Left ventricle myocardium superior (tissue), 1 donor: ENCODE measurements around the gene CNNM2. TPM values are rescaled to one million over a fixed set of nuclear protein-coding genes. Genes with fewer than 3 reads are reported as not detected.
"Not testable (repeated sequence)": the region's sequence is repeated elsewhere in the genome, so short reads cannot be mapped to it uniquely, and the experiment has no call there.

Experiments
- ATAC-seq: fragments of 200-7000 bp; cut with Tn5 transposase; one replicate; pipeline ENCODE4 v1.9.1; 2020; ENCODE audit warnings: mild to moderate bottlenecking, moderate library complexity
- DNase-seq: peaks from one replicate; pipeline ENCODE4 v3.0.0-alpha.2; 2020
- intact Hi-C: fragments of 100-400 bp; cut with micrococcal nuclease; formaldehyde crosslinking; loops from one replicate; pipeline ENCODE4 v1.11.0; 2022
- total RNA-seq: library from RNA; stranded (reverse); fragmentation: NEBNext Ultra II Directional; extraction: Animal tissue kit (Norgen Biotek cat#: 25700); gene quantifications from one replicate; pipeline ENCODE4 v1.2.1, GENCODE V29; 2021
- donor health status: DM: no; HTN: yes; CAD: no; lungs with severe emphysema.

The CNNM2 gene
- total RNA-seq, 1 donor from 2014 or later: 4.2 TPM

DNA sequence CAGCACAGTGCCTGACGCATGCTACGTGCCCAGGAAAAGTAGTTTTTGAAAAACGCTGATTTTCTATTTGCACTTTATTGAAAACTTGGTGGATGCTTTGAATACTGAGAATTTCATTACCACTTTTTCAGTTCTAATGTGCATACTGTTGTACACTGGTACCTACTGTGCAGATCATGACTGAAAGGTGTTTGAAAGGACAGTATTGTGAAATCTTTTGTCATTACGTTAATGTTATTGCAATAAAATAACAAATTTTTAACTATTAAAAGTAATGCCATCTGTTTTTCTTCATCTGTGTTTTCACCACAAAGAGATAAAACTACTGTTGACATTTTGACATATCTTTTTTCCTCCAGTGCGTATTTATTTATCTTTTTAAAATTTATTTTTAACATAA, 42.1 kb downstream of the CNNM2 start:
- ATAC-seq: no peak
- intact Hi-C loops: no loop called here
- DNase-seq: no peak

- ATAC-seq (no peak), DNase-seq (no peak)
- intact Hi-C loops: no loop called here
Observed at GRCh38 chr10:102962267-102962666, 44.2 kb downstream of the CNNM2 start.

GRCh38 chr10:102962951-102963755, 45.1 kb downstream of the CNNM2 start:
- DNase-seq (no peak), ATAC-seq (no peak)
- intact Hi-C loops: no loop called here

- intact Hi-C loops: no loop called here
- no peak for ATAC-seq
- no peak for DNase-seq
Observed at GRCh38 chr10:102963756-102964025, 45.6 kb downstream of the CNNM2 start.

DNA sequence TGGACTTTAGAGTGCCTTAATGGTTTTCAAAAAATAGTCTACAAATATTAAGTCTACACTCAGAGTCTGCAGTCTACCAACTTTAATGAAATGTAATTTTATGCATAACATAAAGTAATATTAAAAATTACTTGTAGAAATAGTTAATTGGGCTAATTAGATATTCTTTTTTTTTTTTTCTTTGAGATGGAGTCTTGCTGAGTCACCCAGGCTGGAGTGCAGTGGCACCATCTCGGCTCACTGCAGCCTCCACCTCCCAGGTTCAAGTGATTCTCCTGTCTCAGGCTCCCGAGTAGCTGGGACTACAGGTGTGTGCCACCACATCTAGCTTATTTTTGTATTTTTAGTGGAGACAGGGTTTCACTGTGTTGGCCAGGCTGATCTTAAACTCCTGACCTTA, 46.0 kb downstream of the CNNM2 start:
- DNase-seq, intact Hi-C loops, ATAC-seq: not testable (repeated sequence)

DNA sequence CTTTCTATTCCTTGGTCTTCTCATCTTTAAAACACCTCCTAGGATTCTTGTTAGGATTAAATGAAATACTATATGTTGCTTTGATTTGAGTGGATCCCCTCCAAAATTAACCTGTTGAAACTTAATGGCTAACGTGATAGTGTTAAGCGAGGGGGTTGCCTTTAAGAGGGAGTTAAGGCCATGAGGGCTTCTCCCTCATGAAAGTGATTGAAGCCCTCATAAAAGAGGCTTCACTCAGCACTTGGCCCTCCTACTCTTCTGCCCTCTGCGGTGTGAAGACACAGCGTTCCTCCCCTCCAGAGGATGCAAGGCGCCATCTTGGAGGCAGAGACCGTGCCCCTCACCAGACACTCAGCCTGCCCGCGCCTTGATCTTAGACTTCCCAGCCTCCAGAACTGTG, 46.6 kb downstream of the CNNM2 start:
- ATAC-seq (no peak), DNase-seq (no peak)
- intact Hi-C loops: no loop called here

- no peak for DNase-seq
- intact Hi-C loops: no loop called here
- ATAC-seq: no peak
Observed at GRCh38 chr10:102965311-102965851, 47.3 kb downstream of the CNNM2 start.

DNA sequence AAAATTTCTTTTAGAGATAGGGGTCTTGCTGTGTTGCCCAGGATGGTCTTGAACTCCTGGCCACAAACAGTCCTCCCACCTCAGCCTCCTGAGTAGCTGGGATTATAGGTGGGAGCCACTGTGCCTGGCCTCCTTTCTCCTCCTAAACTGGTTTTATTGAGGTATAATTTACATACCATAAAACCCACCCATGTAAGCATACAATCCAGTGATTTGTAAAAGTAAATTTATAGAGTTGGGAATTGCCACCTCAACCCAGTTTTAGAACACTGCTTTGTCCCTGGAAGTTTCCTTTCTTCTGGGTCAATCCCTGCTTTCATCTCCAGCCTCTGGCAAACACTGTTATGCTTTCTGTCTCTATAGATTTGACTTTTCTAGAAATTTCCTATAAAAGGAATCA, 49.0 kb downstream of the CNNM2 start:
- intact Hi-C loops: no loop called here
- no peak for ATAC-seq
- DNase-seq: no peak

DNA sequence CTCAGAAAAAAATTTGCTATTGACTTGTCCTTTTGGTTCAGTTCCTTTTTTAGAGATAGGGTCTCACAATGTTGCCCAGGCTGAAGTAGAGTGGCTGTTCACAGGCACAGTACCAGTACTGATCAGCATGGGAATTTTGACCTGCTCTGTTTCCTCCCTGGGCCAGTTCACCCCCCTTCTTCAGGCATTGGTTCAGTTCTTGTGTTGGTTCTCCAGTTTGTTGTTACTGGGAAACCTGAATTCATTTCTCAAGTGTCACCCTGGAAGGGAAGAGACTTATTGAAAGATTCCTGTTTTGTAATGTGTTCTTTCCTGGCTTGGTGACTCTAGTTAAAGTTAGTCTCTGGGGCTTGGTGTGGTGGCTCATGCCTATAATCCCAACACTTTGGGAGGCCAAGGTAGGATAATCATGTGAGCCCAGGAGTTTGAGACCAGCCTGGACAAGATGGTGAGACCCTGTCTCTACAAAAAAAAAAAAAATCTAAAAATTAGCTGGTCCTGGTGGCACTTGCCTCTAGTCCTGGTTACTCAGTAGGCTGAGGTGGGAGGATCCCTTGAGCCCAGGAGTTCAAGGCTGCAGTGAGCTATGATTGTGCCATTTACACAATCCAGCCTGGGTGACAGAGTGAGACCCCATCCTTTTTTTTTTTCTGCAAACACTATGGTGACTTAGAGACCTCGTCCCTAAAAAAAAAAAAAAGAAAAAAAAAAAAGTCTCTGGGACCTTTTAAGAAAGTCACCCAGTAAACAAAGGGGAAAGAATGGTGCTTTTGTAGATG, 52.7 kb downstream of the CNNM2 start:
- DNase-seq: no peak
- ATAC-seq: no peak
- intact Hi-C loops: no loop called here

- no peak for ATAC-seq
- intact Hi-C loops: no loop called here
- DNase-seq: no peak
Observed at GRCh38 chr10:102975483-102976379, 57.6 kb downstream of the CNNM2 start.

DNA sequence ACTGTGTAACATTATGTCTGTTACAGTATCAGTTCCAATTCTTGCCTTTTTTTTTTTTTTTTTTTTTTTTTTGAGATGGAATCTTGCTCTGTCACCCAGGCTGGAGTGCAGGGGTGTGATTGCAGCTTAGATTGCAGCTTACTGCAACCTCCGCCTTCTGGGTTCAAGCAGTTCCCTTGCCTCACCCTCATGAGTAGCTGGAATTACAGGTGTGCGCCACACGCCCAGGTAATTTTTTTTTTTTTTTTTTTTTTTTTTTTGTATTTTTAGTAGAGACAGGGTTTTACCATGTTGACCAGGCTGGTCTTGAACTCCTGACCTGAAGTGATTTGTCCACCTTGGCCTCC, 58.3 kb downstream of the CNNM2 start:
- intact Hi-C loops, ATAC-seq, DNase-seq: not testable (repeated sequence)

DNA sequence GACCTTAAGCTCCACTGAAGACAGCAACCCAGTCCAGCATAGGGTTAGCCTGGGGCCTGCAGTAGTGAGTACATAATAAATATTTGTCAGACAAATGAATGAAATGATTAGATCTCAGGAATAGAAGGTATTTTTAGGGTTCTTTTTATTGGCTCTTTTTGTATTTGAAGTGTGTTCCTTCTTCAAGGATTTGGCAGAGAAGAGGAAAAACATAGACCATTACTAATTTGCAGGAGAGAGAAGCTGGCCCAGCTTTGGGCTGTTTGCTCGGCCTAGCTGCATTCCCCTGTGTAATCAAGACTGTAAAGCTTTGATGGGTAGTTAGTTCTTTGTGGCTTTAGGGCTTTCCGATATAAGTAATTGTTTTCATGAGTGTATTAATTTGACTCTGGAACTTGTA, 64.2 kb downstream of the CNNM2 start:
- DNase-seq (no peak), ATAC-seq (no peak)
- intact Hi-C loops: no loop called here

GRCh38 chr10:102984086-102984485, 66.0 kb downstream of the CNNM2 start:
- DNase-seq: no peak
- ATAC-seq: no peak
- intact Hi-C loops: no loop called here

GRCh38 chr10:102985811-102986210, 67.7 kb downstream of the CNNM2 start:
- DNase-seq: no peak
- ATAC-seq: no peak
- intact Hi-C loops: no loop called here

DNA sequence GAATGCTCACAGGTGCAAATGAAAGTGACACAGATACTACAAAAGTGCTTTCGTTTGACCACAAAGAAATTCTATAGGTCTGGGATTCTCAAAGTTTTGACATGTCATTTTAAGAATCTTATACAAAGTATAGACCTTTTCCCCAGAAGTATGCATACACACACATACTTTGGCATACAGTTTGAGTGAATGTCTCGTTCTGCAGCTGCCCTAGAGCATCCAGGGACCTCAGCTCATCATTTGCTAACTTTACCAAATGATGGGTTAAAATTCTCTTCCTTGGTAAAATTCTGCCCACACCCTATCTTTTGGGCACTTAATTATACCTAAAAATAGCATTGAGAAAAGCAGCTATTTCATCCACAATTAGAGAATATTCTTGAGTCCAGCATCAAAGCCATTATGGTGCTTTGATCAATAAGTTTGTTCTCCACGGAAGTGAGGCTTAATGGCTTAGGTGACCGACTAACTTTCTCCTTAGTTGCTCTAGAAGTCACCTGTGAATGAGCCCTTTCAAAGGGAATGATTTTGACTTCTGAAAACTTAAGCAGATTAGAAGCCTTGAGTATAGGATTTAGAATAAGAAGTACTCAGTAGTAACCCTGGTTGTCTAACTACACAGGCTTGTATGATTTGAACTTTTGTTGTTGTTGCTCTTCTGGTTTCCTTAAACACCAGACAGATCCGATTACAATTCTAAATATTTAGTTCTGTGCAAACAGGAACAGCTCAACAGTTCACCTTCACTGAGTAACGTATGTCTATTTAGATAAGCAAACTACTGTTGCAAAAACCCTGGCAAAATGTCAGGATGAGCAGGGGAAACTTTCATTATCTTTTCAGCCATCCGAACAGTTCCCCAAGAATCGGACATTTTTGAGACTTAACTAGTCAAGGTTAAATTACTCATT, 70.6 kb downstream of the CNNM2 start:
- intact Hi-C loops: no loop called here

DNA sequence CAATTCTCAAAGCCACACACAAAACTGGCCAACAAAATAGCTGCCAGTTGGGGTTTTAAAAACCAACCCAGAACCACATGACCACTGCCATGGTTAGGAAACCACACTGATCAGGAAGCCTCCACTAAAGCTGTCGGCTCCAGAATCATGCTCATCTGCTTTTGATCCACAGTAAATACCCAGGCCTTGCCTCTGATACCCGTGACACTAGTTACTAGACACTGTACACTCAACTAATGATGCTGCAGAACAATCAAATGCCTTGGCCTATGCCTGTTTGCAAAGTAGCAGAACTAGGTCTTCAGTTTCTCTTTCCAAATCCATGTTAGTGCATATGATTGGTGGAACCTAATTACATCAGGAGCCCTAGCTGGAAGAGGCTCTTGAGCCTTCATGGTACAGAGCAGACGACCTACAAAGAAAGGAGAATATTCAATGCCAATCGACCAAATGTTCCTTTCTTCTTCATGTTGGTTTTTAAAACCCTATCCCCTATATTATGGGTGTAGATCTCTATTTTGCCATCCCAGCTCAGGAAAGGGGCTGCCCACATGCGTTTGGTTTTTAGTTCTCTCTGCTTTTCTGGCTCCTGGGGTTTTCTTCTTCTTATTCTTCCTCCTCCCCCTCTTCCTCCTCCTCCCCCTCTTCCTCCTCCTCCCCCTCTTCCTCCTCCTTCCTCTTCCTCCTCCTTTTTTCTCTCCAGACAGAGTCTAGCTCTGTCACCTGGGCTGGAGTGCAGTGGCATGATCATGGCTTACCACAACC, 76.6 kb downstream of the CNNM2 start:
- ATAC-seq: no peak
- intact Hi-C loops: no loop called here

More for the DNA sequence above, 70.6 kb downstream of the CNNM2 start:
- ATAC-seq (no peak), DNase-seq (no peak)

DNA sequence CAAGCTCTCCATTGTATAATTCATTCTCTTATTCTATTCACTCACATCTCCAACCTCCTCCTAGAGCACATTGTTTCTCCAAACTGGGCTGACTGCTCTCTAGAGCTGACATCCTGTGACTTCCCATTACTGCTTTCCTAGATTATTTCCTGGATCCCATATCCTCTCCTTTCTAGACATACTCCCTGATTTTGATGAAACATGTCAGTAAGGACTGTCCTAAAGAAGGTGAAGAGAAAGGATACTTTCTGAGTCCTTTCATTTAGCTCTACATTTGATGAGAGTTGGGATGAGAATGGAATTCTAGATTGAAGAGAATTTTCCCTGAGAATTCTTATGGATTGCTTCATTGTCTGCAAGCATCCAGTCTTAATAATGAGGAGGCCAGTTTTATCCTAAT, 78.8 kb downstream of the CNNM2 start:
- DNase-seq (no peak), ATAC-seq (no peak)
- intact Hi-C loops: no loop called here

More for the DNA sequence above, 76.6 kb downstream of the CNNM2 start:
- no peak for DNase-seq

- intact Hi-C loops: no loop called here
- no peak for ATAC-seq
- no peak for DNase-seq
Observed at GRCh38 chr10:102997998-102998397, 79.9 kb downstream of the CNNM2 start.
